Liver (tissue), 3 donors: ENCODE results near the gene RNU6-9.

Experiments
- JUND ChIP-seq, 2 donors: IDR thresholded peaks; 2 replicates each; pipeline ENCODE4 v1.6.1; 2016; ENCODE audit warnings: antibody characterized with exemption in 2 of 2
- REST ChIP-seq: IDR thresholded peaks from 2 replicates; pipeline ENCODE4 v1.6.1; 2016; ENCODE audit warnings: antibody characterized with exemption, mild to moderate bottlenecking
- TF ChIP-seq, protein P1 (sequence below): fragments of 150-350 bp; IDR thresholded peaks from 2 replicates; pipeline ENCODE4 v1.5.1; 2017; ENCODE audit warnings: improper control_type of control experiment, low read depth, low read length; ENCODE audit not compliant: missing input control
- donor health status: healthy.
- donor health status: healthy.

GRCh38 chr19:882871-883497 is 10.3 kb upstream of the RNU6-9 start:
- TF ChIP-seq, protein P1, sequence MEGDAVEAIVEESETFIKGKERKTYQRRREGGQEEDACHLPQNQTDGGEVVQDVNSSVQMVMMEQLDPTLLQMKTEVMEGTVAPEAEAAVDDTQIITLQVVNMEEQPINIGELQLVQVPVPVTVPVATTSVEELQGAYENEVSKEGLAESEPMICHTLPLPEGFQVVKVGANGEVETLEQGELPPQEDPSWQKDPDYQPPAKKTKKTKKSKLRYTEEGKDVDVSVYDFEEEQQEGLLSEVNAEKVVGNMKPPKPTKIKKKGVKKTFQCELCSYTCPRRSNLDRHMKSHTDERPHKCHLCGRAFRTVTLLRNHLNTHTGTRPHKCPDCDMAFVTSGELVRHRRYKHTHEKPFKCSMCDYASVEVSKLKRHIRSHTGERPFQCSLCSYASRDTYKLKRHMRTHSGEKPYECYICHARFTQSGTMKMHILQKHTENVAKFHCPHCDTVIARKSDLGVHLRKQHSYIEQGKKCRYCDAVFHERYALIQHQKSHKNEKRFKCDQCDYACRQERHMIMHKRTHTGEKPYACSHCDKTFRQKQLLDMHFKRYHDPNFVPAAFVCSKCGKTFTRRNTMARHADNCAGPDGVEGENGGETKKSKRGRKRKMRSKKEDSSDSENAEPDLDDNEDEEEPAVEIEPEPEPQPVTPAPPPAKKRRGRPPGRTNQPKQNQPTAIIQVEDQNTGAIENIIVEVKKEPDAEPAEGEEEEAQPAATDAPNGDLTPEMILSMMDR, result no peak
- no peak for TF ChIP-seq REST
- no peak for TF ChIP-seq JUND (IDR thresholded peaks at IDR 0.05)
